ENCODE results near the gene WNT8B. TPM values are rescaled to one million over a fixed set of nuclear protein-coding genes. Genes with fewer than 3 reads are reported as not detected.

WNT8B gene
- total and polyA plus RNA-seq, 10 donors = 0.03 TPM; not detected in 9

DNA sequence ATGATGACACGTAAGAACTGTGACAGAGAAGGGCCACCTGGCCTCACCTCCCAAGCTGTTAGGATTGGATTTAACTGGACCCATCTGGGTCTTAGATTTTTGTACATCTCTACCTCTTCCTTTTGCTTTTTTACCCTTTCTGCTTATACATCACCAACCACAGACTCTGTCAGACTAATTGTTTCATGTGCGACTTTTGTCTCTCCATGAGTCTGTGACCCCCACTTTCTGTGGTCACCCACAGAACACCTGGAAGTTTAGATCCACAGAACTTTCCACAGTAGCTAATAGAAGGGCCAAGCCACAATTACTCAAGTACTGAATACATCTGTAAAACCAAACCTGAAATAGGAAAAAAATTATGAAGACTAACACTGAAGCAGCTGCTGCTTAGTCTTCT lies 33.8 kb downstream of the WNT8B start:
- no peaks in the 10 kb centered on the region for H3K4me1 ChIP-seq
- intact Hi-C loops (cut with DNase I; ENCODE audit: low total_unique reads) = no loop called here
- H3K27me3 ChIP-seq (replicated peaks in 1 of 7) = no peaks in the 10 kb centered on the region
- no peak overlapping the region for H3K27ac ChIP-seq
- peaks cover 0 to 99% (median 54%) of the 10 kb centered on the region in 6 donors for H3K36me3 ChIP-seq
- H3K9me3 ChIP-seq = no peaks in the 10 kb centered on the region
- no peak for DNase-seq
- H3K4me3 ChIP-seq = no peak overlapping the region
- 84 to 92% (median 87%) methylated on average over 2 of the region's 2 CpGs for WGBS, 5 donors
- TF ChIP-seq, protein P1, sequence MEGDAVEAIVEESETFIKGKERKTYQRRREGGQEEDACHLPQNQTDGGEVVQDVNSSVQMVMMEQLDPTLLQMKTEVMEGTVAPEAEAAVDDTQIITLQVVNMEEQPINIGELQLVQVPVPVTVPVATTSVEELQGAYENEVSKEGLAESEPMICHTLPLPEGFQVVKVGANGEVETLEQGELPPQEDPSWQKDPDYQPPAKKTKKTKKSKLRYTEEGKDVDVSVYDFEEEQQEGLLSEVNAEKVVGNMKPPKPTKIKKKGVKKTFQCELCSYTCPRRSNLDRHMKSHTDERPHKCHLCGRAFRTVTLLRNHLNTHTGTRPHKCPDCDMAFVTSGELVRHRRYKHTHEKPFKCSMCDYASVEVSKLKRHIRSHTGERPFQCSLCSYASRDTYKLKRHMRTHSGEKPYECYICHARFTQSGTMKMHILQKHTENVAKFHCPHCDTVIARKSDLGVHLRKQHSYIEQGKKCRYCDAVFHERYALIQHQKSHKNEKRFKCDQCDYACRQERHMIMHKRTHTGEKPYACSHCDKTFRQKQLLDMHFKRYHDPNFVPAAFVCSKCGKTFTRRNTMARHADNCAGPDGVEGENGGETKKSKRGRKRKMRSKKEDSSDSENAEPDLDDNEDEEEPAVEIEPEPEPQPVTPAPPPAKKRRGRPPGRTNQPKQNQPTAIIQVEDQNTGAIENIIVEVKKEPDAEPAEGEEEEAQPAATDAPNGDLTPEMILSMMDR (IDR thresholded peaks at IDR 0.05 in 8 of 11, conservative IDR thresholded peaks at IDR 0.05 in 3 of 11) = no peak
- TF ChIP-seq POLR2A (IDR thresholded peaks at IDR 0.05) (no peak), POLR2AphosphoS5 (IDR thresholded peaks at IDR 0.05) (no peak)

DNA sequence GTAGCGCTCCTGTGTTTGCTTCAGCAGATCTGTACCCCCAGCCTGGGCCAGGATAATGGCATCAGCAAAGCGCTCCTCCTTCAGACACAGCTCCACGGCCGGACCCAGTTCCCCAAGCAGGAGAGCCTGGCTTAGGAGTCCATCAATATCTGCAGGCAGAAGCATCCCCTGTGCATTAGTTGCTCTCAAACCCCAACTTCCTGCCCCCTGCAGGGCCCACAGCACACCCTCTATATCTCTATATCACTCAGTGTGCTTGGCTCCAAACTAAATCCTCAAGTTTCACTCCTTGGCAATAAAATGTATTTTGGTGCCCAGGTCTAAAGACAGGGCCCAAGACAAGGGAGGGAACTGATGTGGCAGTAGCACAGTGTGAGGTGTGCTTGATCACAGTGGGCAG lies 35.2 kb downstream of the WNT8B start:
- no peaks in the 10 kb centered on the region for H3K9me3 ChIP-seq
- H3K4me3 ChIP-seq = no peak overlapping the region
- TF ChIP-seq POLR2AphosphoS5 (IDR thresholded peaks at IDR 0.05) (no peak), POLR2A (IDR thresholded peaks at IDR 0.05) (no peak)
- TF ChIP-seq, protein P1 (IDR thresholded peaks at IDR 0.05 in 8 of 11, conservative IDR thresholded peaks at IDR 0.05 in 3 of 11) = no peak
- H3K27ac ChIP-seq = no peak overlapping the region
- H3K4me1 ChIP-seq = peaks cover 0 to 7% (median 0%) of the 10 kb centered on the region in 6 donors
- no peaks in the 10 kb centered on the region for H3K27me3 ChIP-seq (replicated peaks in 1 of 7)
- WGBS, 5 donors = 92 to 98% (median 96%) methylated on average over 4 of the region's 4 CpGs
- H3K36me3 ChIP-seq = peaks cover 0 to 99% (median 52%) of the 10 kb centered on the region in 6 donors
- intact Hi-C loops (cut with DNase I; ENCODE audit: low total_unique reads) = no loop called here
- no peak for DNase-seq

DNA sequence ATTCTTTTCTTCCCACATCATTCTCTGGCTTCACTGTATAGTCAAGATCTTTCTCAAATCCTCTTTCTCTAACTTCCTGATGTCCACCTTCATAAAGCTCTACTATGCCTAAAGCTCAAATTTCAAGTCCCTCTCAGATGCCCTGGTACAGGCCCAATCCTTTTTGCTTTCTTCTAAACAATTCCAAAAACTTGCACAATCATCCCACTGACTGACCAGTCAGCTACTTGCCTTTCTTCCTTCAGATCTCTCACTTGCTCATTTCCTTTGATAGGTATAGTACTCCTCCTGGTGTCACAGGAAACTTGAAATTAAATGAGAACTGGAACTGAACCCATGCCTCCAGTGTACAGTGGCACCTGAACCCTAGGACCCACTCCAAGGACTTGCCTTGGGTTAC lies 38.6 kb downstream of the WNT8B start:
- intact Hi-C loops (cut with DNase I; ENCODE audit: low total_unique reads) = no loop called here
- Histone ChIP-seq H3K9me3 (no peaks in the 10 kb centered on the region), H3K4me1 (peaks cover 0 to 12% (median 0%) of the 10 kb centered on the region in 6 donors), H3K4me3 (no peak overlapping the region), H3K36me3 (peaks cover 0 to 94% (median 39%) of the 10 kb centered on the region in 6 donors), H3K27me3 (replicated peaks in 1 of 7) (no peaks in the 10 kb centered on the region), H3K27ac (no peak overlapping the region)
- no peak for DNase-seq
- no peak for TF ChIP-seq POLR2AphosphoS5 (IDR thresholded peaks at IDR 0.05)
- no peak for TF ChIP-seq POLR2A (IDR thresholded peaks at IDR 0.05)
- TF ChIP-seq, protein P1 (IDR thresholded peaks at IDR 0.05 in 8 of 11, conservative IDR thresholded peaks at IDR 0.05 in 3 of 11) = no peak

DNA sequence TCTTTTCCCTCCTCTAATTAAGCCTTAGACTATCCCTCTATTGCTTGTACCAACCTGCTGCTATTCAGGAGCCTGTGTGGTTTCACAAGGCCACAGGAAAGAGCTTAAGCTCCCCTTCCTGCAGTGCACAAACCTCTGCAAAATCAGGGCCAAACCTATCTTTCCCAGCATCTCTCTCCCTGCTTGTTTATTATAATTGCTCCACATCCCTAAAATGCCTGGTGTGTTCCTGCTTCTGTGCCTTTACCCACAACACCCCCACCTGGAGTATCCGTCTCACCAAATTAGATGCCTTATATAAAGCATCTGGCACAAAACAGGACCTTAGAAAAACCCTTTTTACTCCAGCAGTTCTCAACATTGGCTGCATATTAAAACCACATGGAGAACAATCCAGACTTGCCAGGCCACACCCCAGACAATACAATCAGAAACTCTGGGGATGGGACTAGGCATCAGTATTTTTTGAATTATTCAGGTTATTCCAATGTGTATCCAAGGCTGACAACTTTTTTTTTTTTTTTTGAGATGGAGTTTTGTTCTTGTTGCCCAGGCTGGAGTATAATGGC lies 40.2 kb downstream of the WNT8B start:
- no peak overlapping the region for H3K4me3 ChIP-seq

More for the DNA sequence above, 40.2 kb downstream of the WNT8B start:
- DNase-seq = no peak
- Histone ChIP-seq H3K27me3 (replicated peaks in 1 of 7) (no peaks in the 10 kb centered on the region), H3K27ac (no peak overlapping the region), H3K9me3 (no peaks in the 10 kb centered on the region), H3K36me3 (peaks cover 0 to 94% (median 32%) of the 10 kb centered on the region in 6 donors), H3K4me1 (peaks cover 0 to 12% (median 0%) of the 10 kb centered on the region in 6 donors)
- WGBS, 5 donors = 71 to 89% (median 85%) methylated on average over 1 of the region's 1 CpG
- TF ChIP-seq POLR2A (IDR thresholded peaks at IDR 0.05) (no peak), POLR2AphosphoS5 (IDR thresholded peaks at IDR 0.05) (no peak)
- TF ChIP-seq, protein P1 (IDR thresholded peaks at IDR 0.05 in 8 of 11, conservative IDR thresholded peaks at IDR 0.05 in 3 of 11) = no peak
- intact Hi-C loops (cut with DNase I; ENCODE audit: low total_unique reads) = no loop called here
